GM23338 (cell line): ENCODE results near the gene OPRL1. TPM values are rescaled to one million over a fixed set of nuclear protein-coding genes. Genes with fewer than 3 reads are reported as not detected.

Source experiments
- ATAC-seq: fragments of 200-7000 bp; cut with Tn5 transposase; 3 replicates; pipeline ENCODE4 v1.9.1; 2020
- DNase-seq: peaks from one replicate; pipeline ENCODE4 v3.0.0-alpha.2; 2015; ENCODE audit warnings: low spot score
- H2AFZ ChIP-seq: fragments of 200-600 bp; sonication (generic); 2 replicates; pipeline ENCODE4 v1.8.0; 2016; ENCODE audit warnings: antibody characterized with exemption, mild to moderate bottlenecking, moderate library complexity
- H3F3A ChIP-seq: fragments of 200-600 bp; sonication (generic); replicated peaks from 2 replicates; pipeline ENCODE4 v1.8.0; 2017; ENCODE audit warnings: antibody characterized with exemption, mixed run types, low read depth
- H3K27ac ChIP-seq: fragments of 200-600 bp; sonication (generic); 2 replicates; pipeline ENCODE4 v1.6.1; 2016; ENCODE audit warnings: low read depth
- H3K27me3 ChIP-seq: fragments of 200-600 bp; sonication (generic); 2 replicates; pipeline ENCODE4 v1.8.0; 2016; ENCODE audit warnings: mild to moderate bottlenecking, mixed run types, moderate library complexity; ENCODE audit not compliant: insufficient read depth
- H3K36me3 ChIP-seq: fragments of 200-600 bp; sonication (generic); 2 replicates; pipeline ENCODE4 v1.8.0; 2016; ENCODE audit warnings: mild to moderate bottlenecking; ENCODE audit not compliant: insufficient read depth
- H3K4me1 ChIP-seq: fragments of 200-600 bp; sonication (generic); 2 replicates; pipeline ENCODE4 v1.8.0; 2016; ENCODE audit warnings: mild to moderate bottlenecking, moderate library complexity; ENCODE audit not compliant: insufficient read depth
- H3K4me2 ChIP-seq: fragments of 200-600 bp; sonication (generic); 2 replicates; pipeline ENCODE4 v1.7.1; 2017; ENCODE audit warnings: mixed run types
- H3K4me3 ChIP-seq: fragments of 200-600 bp; sonication (generic); 2 replicates; pipeline ENCODE4 v1.6.1; 2016; ENCODE audit warnings: mixed run types
- H3K79me2 ChIP-seq: fragments of 200-600 bp; sonication (generic); replicated peaks from 2 replicates; pipeline ENCODE4 v1.8.0; 2017; ENCODE audit warnings: mild to moderate bottlenecking; ENCODE audit not compliant: insufficient read depth
- H3K9me2 ChIP-seq: fragments of 200-600 bp; sonication (generic); 2 replicates; pipeline ENCODE4 v1.8.0; 2017; ENCODE audit not compliant: insufficient read depth
- H4K20me1 ChIP-seq: fragments of 200-600 bp; sonication (generic); replicated peaks from 2 replicates; pipeline ENCODE4 v1.8.0; 2017; ENCODE audit warnings: mild to moderate bottlenecking; ENCODE audit not compliant: insufficient read depth
- H3K27ac Mint-ChIP-seq: 2 replicates; pipeline ENCODE4 v1.8.0; 2020; ENCODE audit warnings: inconsistent platforms, mild to moderate bottlenecking, moderate library complexity, mixed read lengths
- H3K27me3 Mint-ChIP-seq: 3 replicates; pipeline ENCODE4 v1.8.0; 2022; ENCODE audit warnings: low read depth, mild to moderate bottlenecking, moderate library complexity, mixed read lengths, inconsistent platforms; ENCODE audit not compliant: insufficient read depth, poor library complexity
- H3K36me3 Mint-ChIP-seq: 3 replicates; pipeline ENCODE4 v1.8.0; 2021; ENCODE audit warnings: low read depth, mild to moderate bottlenecking, inconsistent platforms, moderate library complexity, mixed read lengths
- H3K4me1 Mint-ChIP-seq: 3 replicates; pipeline ENCODE4 v1.8.0; 2020; ENCODE audit warnings: mild to moderate bottlenecking, inconsistent platforms, mixed read lengths
- H3K4me3 Mint-ChIP-seq: 3 replicates; pipeline ENCODE4 v1.8.0; 2021; ENCODE audit warnings: moderate library complexity, mild to moderate bottlenecking, inconsistent platforms, mixed read lengths
- H3K9me3 Mint-ChIP-seq: 3 replicates; pipeline ENCODE4 v1.8.0; 2020; ENCODE audit warnings: moderate library complexity, mild to moderate bottlenecking, inconsistent platforms, mixed read lengths
- CREB1 ChIP-seq: fragments of 250-450 bp; sonication (Bioruptor Pico); IDR thresholded peaks from 2 replicates; pipeline ENCODE4 v1.5.0; 2020; ENCODE audit warnings: low read depth, mild to moderate bottlenecking, moderate library complexity
- CTCF ChIP-seq, 2 experiments: fragments of 200-600 bp in 1 of 2; sonication (generic) in 1 of 2; conservative IDR thresholded peaks; 2 replicates each; pipeline versions ENCODE4 v1.5.1 to v1.6.1; 2016 to 2017; ENCODE audit warnings: antibody characterized with exemption in 2 of 2, low read depth in 2 of 2, mild to moderate bottlenecking in 2 of 2, moderate library complexity in 1 of 2
- ETS1 ChIP-seq: IDR thresholded peaks from 2 replicates; pipeline ENCODE4 v1.6.1; 2016; ENCODE audit warnings: antibody characterized with exemption
- EZH2 ChIP-seq: fragments of 200-600 bp; sonication (generic); IDR thresholded peaks from one replicate; pipeline ENCODE4 v1.8.0; 2017; ENCODE audit warnings: antibody characterized with exemption, mild to moderate bottlenecking, low read depth; ENCODE audit not compliant: unreplicated experiment
- EZH2phosphoT487 ChIP-seq: fragments of 200-600 bp; sonication (generic); IDR thresholded peaks from one replicate; pipeline ENCODE4 v1.8.1; 2018; ENCODE audit warnings: antibody characterized with exemption; ENCODE audit not compliant: unreplicated experiment
- JUNB ChIP-seq: IDR thresholded peaks from one replicate; pipeline ENCODE4 v1.6.1; 2016; ENCODE audit warnings: antibody characterized with exemption; ENCODE audit not compliant: unreplicated experiment
- NANOG ChIP-seq: IDR thresholded peaks from 2 replicates; pipeline ENCODE4 v1.6.1; 2016; ENCODE audit warnings: antibody characterized with exemption, borderline replicate concordance
- POLR2AphosphoS5 ChIP-seq: IDR thresholded peaks from 2 replicates; pipeline ENCODE4 v1.6.1; 2016; ENCODE audit warnings: antibody characterized with exemption, low read depth
- STAT1 ChIP-seq: IDR thresholded peaks from one replicate; pipeline ENCODE4 v1.6.1; 2016; ENCODE audit warnings: antibody characterized with exemption; ENCODE audit not compliant: unreplicated experiment
- ZNF114 ChIP-seq: fragments of 250-450 bp; sonication (Bioruptor Pico); IDR thresholded peaks from 2 replicates; pipeline ENCODE4 v1.5.0; 2020; ENCODE audit warnings: mild to moderate bottlenecking, moderate library complexity
- ZNF331 ChIP-seq: fragments of 250-450 bp; sonication (Bioruptor Pico); IDR thresholded peaks from 2 replicates; pipeline ENCODE4 v1.5.0; 2020; ENCODE audit warnings: low read depth, mild to moderate bottlenecking, moderate library complexity
- ZNF462 ChIP-seq: fragments of 250-450 bp; sonication (Bioruptor Pico); IDR thresholded peaks from 2 replicates; pipeline ENCODE4 v1.5.0; 2020; ENCODE audit warnings: mild to moderate bottlenecking, moderate library complexity
- polyA plus RNA-seq: library from polyadenylated mRNA; unstranded; fragments of >200 nt; fragmentation: Nextera tagmentation; extraction: Ambion mirVana; gene quantifications from 2 replicates; pipeline ENCODE4 v1.2.1, GENCODE V29; 2016
- total RNA-seq: library from RNA; depleted of rRNA; stranded (reverse); fragments of >200 nt; shearing (Covaris generic); gene quantifications from 2 replicates; pipeline ENCODE4 v1.2.3, GENCODE V29; 2014
- TF ChIP-seq, protein P1 (sequence below): IDR thresholded peaks from one replicate; pipeline ENCODE4 v1.6.1; 2018; ENCODE audit warnings: antibody characterized with exemption; ENCODE audit not compliant: unreplicated experiment

OPRL1 gene
- total and polyA plus RNA-seq, 2 experiments from 2014 or later, result 0.27 to 1.1 TPM

GRCh38 chr20:64101731-64102621, 22.1 kb downstream of the OPRL1 start:
- H3K79me2 ChIP-seq, result no peaks in the 10 kb centered on the region
- Mint-ChIP-seq H3K4me1 (peaks cover 11% of the 10 kb centered on the region), H3K27ac (no peak overlapping the region), H3K4me3 (peak overlapping the region; percentile 71), H3K9me3 (peaks cover 5% of the 10 kb centered on the region; the same call in 2 of the 3 replicates), H3K27me3 (peaks cover 31% of the 10 kb centered on the region), H3K36me3 (peaks cover under 1% of the 10 kb centered on the region; the same call in 1 of the 3 replicates)
- no peaks in the 10 kb centered on the region for H3K4me1 ChIP-seq
- H3K27ac ChIP-seq, result no peak overlapping the region
- TF ChIP-seq EZH2 (no peak), CREB1 (CRISPR knock-in tag) (0 out of 2 replicates have a peak, but pooled peaks have one; percentile 28), POLR2AphosphoS5 (peak; percentile 46; the same call in 1 of the 2 replicates), ETS1 (no peak), ZNF114 (CRISPR knock-in tag) (no peak), ZNF331 (CRISPR knock-in tag) (no peak), STAT1 (no peak), CTCF (conservative IDR thresholded peaks at IDR 0.05; ENCODE audit: low read depth in 2 of 2) (peak; percentile 65 to 81), EZH2phosphoT487 (no peak), NANOG (no peak), ZNF462 (CRISPR knock-in tag) (no peak), JUNB (no peak)
- TF ChIP-seq, protein P1, sequence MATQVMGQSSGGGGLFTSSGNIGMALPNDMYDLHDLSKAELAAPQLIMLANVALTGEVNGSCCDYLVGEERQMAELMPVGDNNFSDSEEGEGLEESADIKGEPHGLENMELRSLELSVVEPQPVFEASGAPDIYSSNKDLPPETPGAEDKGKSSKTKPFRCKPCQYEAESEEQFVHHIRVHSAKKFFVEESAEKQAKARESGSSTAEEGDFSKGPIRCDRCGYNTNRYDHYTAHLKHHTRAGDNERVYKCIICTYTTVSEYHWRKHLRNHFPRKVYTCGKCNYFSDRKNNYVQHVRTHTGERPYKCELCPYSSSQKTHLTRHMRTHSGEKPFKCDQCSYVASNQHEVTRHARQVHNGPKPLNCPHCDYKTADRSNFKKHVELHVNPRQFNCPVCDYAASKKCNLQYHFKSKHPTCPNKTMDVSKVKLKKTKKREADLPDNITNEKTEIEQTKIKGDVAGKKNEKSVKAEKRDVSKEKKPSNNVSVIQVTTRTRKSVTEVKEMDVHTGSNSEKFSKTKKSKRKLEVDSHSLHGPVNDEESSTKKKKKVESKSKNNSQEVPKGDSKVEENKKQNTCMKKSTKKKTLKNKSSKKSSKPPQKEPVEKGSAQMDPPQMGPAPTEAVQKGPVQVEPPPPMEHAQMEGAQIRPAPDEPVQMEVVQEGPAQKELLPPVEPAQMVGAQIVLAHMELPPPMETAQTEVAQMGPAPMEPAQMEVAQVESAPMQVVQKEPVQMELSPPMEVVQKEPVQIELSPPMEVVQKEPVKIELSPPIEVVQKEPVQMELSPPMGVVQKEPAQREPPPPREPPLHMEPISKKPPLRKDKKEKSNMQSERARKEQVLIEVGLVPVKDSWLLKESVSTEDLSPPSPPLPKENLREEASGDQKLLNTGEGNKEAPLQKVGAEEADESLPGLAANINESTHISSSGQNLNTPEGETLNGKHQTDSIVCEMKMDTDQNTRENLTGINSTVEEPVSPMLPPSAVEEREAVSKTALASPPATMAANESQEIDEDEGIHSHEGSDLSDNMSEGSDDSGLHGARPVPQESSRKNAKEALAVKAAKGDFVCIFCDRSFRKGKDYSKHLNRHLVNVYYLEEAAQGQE, result no peak
- peak overlapping the region; percentile 81 for H3K4me2 ChIP-seq
- H4K20me1 ChIP-seq, result no peaks in the 10 kb centered on the region
- no peaks in the 10 kb centered on the region for H3K9me2 ChIP-seq
- ATAC-seq (peak; percentile 85), DNase-seq (peak; percentile 87)
- peaks cover 7% of the 10 kb centered on the region for H3F3A ChIP-seq
- no peaks in the 10 kb centered on the region for H3K36me3 ChIP-seq
- H3K4me3 ChIP-seq, result peak overlapping the region; percentile 69
- H2AFZ ChIP-seq, result peak overlapping the region; percentile 99
- H3K27me3 ChIP-seq, result peaks cover 17% of the 10 kb centered on the region
